Esophagus muscularis mucosa (tissue), 4 donors: Measurements from ENCODE around the gene NMRK1. TPM values are rescaled to one million over a fixed set of nuclear protein-coding genes. Genes with fewer than 3 reads are reported as not detected.

Experiments used
- DNase-seq: peaks from one replicate; pipeline ENCODE4 v3.0.0-alpha.2; 2017; ENCODE audit errors: extremely low spot score
- H3K27ac ChIP-seq, 4 donors: fragments of 200-600 bp; sonication (generic); replicated peaks in 1 of 4; 1 replicate in 3 of 4; 2 replicates in 1 of 4; pipeline ENCODE4 v1.5.1; 2016 to 2019; ENCODE audit warnings: mild to moderate bottlenecking in 1 of 4
- H3K27me3 ChIP-seq, 4 donors: fragments of 200-600 bp; sonication (generic); one replicate each; pipeline versions ENCODE4 v1.5.1 to v1.6.0; 2016 to 2019
- H3K36me3 ChIP-seq, 4 donors: fragments of 200-600 bp; sonication (generic); one replicate each; pipeline ENCODE4 v1.5.1; 2016 to 2019
- H3K4me1 ChIP-seq, 4 donors: fragments of 200-600 bp; sonication (generic); one replicate each; pipeline ENCODE4 v1.5.1; 2016 to 2019
- H3K4me3 ChIP-seq, 4 donors: fragments of 200-600 bp; sonication (generic); 1 replicate in 2 of 4; 2 replicates in 2 of 4; pipeline ENCODE4 v1.5.1; 2016 to 2019; ENCODE audit warnings: mild to moderate bottlenecking in 4 of 4, moderate library complexity in 1 of 4
- H3K9me3 ChIP-seq, 4 donors: fragments of 200-600 bp; sonication (generic); 1 replicate in 3 of 4; 2 replicates in 1 of 4; pipeline ENCODE4 v1.5.1; 2016 to 2019
- CTCF ChIP-seq, 3 experiments: fragments of 200-600 bp in 2 of 3; fragments of 450-650 bp in 1 of 3; sonication (generic) in 2 of 3; IDR thresholded peaks; one replicate each; pipeline ENCODE4 v1.5.1; 2017 to 2019; ENCODE audit warnings: antibody characterized with exemption in 3 of 3, mild to moderate bottlenecking in 2 of 3, moderate library complexity in 1 of 3
- EP300 ChIP-seq: sonication (generic); formaldehyde crosslinking; IDR thresholded peaks from one replicate; pipeline ENCODE4 v1.6.1; 2017; ENCODE audit warnings: antibody characterized with exemption
- POLR2A ChIP-seq: fragments of 450-650 bp; IDR thresholded peaks from one replicate; pipeline ENCODE4 v1.6.1; 2017; ENCODE audit warnings: antibody characterized with exemption, moderate library complexity, mild to moderate bottlenecking, low read depth
- POLR2AphosphoS5 ChIP-seq, 2 donors: sonication (generic); formaldehyde crosslinking; IDR thresholded peaks; one replicate each; pipeline ENCODE4 v1.6.1; 2017; ENCODE audit warnings: antibody characterized with exemption in 2 of 2
- WGBS: methylation state at CpG from one replicate; pipeline ENCODE4 v1.1.5; 2018; 5-methylcytosine and 5-hydroxymethylcytosine counted together
- intact Hi-C: fragments of 100-400 bp; cut with DNase I; formaldehyde crosslinking; loops from one replicate; pipeline ENCODE4 v1.15.1; 2023
- total RNA-seq, 4 donors: library from RNA; depleted of rRNA; stranded (reverse); fragments of >200 nt; gene quantifications; one replicate each; pipeline versions ENCODE4 v1.1.0 to v1.2.1, GENCODE V29; 2016

NMRK1 gene
- total RNA-seq, 4 donors from 2014 or later: 5.4 to 18.3 (median 10.0) TPM

GRCh38 chr9:75064307-75065025 is 23.5 kb downstream of the NMRK1 start:
- H3K4me1 ChIP-seq: no peaks in the 10 kb centered on the region
- WGBS: 46% methylated on average over 2 of the region's 2 CpGs
- no peak overlapping the region for H3K4me3 ChIP-seq
- H3K27me3 ChIP-seq: no peaks in the 10 kb centered on the region
- intact Hi-C loops: no loop called here
- TF ChIP-seq EP300 (no peak), POLR2AphosphoS5 (IDR thresholded peaks at IDR 0.05) (no peak), CTCF (IDR thresholded peaks at IDR 0.05) (no peak), POLR2A (no peak)
- no peak overlapping the region for H3K27ac ChIP-seq
- H3K36me3 ChIP-seq: peaks cover 0 to 28% (median 19%) of the 10 kb centered on the region in 4 donors
- no peak for DNase-seq
- H3K9me3 ChIP-seq: no peaks in the 10 kb centered on the region

DNA sequence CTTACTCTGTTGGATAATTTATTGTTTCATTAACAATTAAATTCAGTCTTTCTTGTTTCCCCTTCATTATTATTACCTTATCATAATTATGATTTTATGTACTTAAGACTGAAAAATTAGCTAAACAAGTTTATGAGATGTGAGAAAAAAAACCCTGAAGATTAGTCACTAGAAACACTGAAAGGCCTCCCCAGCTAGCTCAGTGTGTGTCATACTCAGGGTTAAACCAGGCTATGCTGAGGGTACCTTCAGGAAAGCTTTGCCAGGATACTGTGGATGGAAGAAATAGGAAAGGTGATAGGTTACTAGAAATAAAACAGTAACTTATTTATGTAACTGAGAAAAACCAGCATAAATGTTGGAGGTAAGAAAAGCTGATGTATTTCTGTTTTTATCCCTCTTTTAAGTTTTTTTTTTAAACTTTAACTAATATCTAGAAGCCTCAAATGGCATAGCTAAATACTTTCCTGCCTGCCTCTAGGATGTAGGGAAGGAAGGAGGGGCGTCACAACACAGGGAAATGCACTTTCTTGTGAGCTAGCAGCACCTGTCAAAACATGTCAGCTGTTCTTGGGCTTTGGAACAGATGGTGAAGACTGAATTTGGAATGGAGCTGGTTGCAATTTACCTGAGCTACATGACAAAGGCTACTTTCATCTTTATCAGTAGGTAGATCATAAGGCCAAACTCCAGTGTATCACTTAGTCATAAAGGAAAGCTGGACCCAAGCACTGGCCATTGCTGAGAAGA is 24.2 kb downstream of the NMRK1 start:
- intact Hi-C loops: no loop called here
- no peaks in the 10 kb centered on the region for H3K4me1 ChIP-seq
- 59% methylated on average over 1 of the region's 1 CpG for WGBS
- H3K27me3 ChIP-seq: no peaks in the 10 kb centered on the region
- H3K36me3 ChIP-seq: peaks cover 0 to 26% (median 15%) of the 10 kb centered on the region in 4 donors
- DNase-seq: no peak
- no peak for TF ChIP-seq EP300
- TF ChIP-seq POLR2A: no peak
- TF ChIP-seq POLR2AphosphoS5 (IDR thresholded peaks at IDR 0.05): no peak
- no peak for TF ChIP-seq CTCF (IDR thresholded peaks at IDR 0.05)
- no peak overlapping the region for H3K27ac ChIP-seq
- H3K4me3 ChIP-seq: no peak overlapping the region
- no peaks in the 10 kb centered on the region for H3K9me3 ChIP-seq

- Histone ChIP-seq H3K4me1 (no peaks in the 10 kb centered on the region), H3K27ac (no peak overlapping the region), H3K36me3 (peaks cover 0 to 14% (median 7%) of the 10 kb centered on the region in 4 donors), H3K9me3 (no peaks in the 10 kb centered on the region), H3K4me3 (no peak overlapping the region), H3K27me3 (no peaks in the 10 kb centered on the region)
- 94% methylated on average over 2 of the region's 2 CpGs for WGBS
- intact Hi-C loops: no loop called here
- no peak for DNase-seq
- no peak for TF ChIP-seq POLR2A
- no peak for TF ChIP-seq CTCF (IDR thresholded peaks at IDR 0.05)
- TF ChIP-seq EP300: no peak
- no peak for TF ChIP-seq POLR2AphosphoS5 (IDR thresholded peaks at IDR 0.05)
Measured at GRCh38 chr9:75061169-75061568, 26.8 kb downstream of the NMRK1 start.

GRCh38 chr9:75054368-75055001 is 33.5 kb downstream of the NMRK1 start:
- H3K27ac ChIP-seq: no peak overlapping the region
- no peaks in the 10 kb centered on the region for H3K27me3 ChIP-seq
- DNase-seq: no peak
- intact Hi-C loops: no loop called here
- no peaks in the 10 kb centered on the region for H3K9me3 ChIP-seq
- H3K36me3 ChIP-seq: no peaks in the 10 kb centered on the region
- TF ChIP-seq EP300 (no peak), CTCF (IDR thresholded peaks at IDR 0.05) (no peak), POLR2AphosphoS5 (IDR thresholded peaks at IDR 0.05) (no peak), POLR2A (no peak)
- H3K4me3 ChIP-seq: no peak overlapping the region
- 75% methylated on average over 5 of the region's 5 CpGs for WGBS
- no peaks in the 10 kb centered on the region for H3K4me1 ChIP-seq
